ENCODE measurements around the gene KANTR. TPM values are rescaled to one million over a fixed set of nuclear protein-coding genes. Genes with fewer than 3 reads are reported as not detected.
A peak's percentile ranks its signal among the peaks of the same experiment; 100 is the strongest.

The KANTR gene
- total and polyA plus RNA-seq, 2 of the 4 experiments (the other 2 are of a cell fraction): 1.6 to 6.3 TPM

GRCh38 chrX:53065104-53065503, 28.8 kb upstream of the KANTR start:
- H3K36me3 ChIP-seq (ENCODE audit: control insufficient read depth, insufficient read depth, low read length): no peaks in the 10 kb centered on the region
- no CpG with 5 or more reads among the region's 1 CpG for WGBS, 2 experiments (ENCODE audit: extremely low coverage in 2 of 2, insufficient read length in 1 of 2)
- no peak overlapping the region for H2AFZ ChIP-seq (replicated peaks; ENCODE audit: low read length, poor library complexity)
- H3K27me3 ChIP-seq (ENCODE audit: control insufficient read depth, insufficient read depth, low read length): peaks cover 3% of the 10 kb centered on the region
- dilution Hi-C loops (cut with HindIII; ENCODE audit: low sequenced_read_pairs, unreplicated experiment): no loop called here
- H4K91ac ChIP-seq (ENCODE audit: insufficient read depth, low read depth, low read length): no peak overlapping the region
- H2BK5ac ChIP-seq (ENCODE audit: low read depth, low read length, poor library complexity, severe bottlenecking): no peak overlapping the region
- peaks cover 0 to 21% of the 10 kb centered on the region in 2 experiments; a peak in 3 of 4 replicates for H3K79me1 ChIP-seq (ENCODE audit: low read depth in 1 of 2, low read length in 2 of 2)
- H2BK20ac ChIP-seq (ENCODE audit: low read depth, low read length): no peak overlapping the region
- H2AK5ac ChIP-seq (ENCODE audit: low read depth, low read length): no peak overlapping the region
- H3K4me1 ChIP-seq (ENCODE audit: control insufficient read depth, insufficient read depth, low read length): 0 out of 2 replicates have a peak, but pooled peaks cover 2% of the 10 kb centered on the region
- peak overlapping the region; percentile 49; the same call in 1 of the 2 replicates for H3K23ac ChIP-seq (ENCODE audit: low read depth, low read length)
- no peak overlapping the region for H3K4me2 ChIP-seq (ENCODE audit: low read depth, low read length)
- ChIA-PET POLR2A (ENCODE audit: unreplicated experiment) (no interaction called here), CTCF (no interaction called here)
- in situ Hi-C loops (cut with MboI; ENCODE audit: low sequenced_read_pairs): no loop called here
- peaks cover 5% of the 10 kb centered on the region; the same call in 1 of the 2 replicates for H3K9me1 ChIP-seq (ENCODE audit: insufficient read depth, low read length)
- no peak overlapping the region for H4K8ac ChIP-seq (ENCODE audit: low read depth in 2 of 2, low read length in 2 of 2)
- no peaks in the 10 kb centered on the region for H3K9me3 ChIP-seq (ENCODE audit: control insufficient read depth, insufficient read depth, low read length)
- H3K4ac ChIP-seq (ENCODE audit: low read depth, low read length): no peak overlapping the region
- no peak overlapping the region for H2BK15ac ChIP-seq (ENCODE audit: low read depth, low read length)
- DNase-seq (no peak), ATAC-seq (ENCODE audit: low read depth) (no peak)
- no peak overlapping the region for H3K4me3 ChIP-seq (ENCODE audit: insufficient read depth, low read depth, low read length)
- no peak overlapping the region for H3K18ac ChIP-seq (ENCODE audit: low read depth, low read length)
- H3K27ac ChIP-seq (ENCODE audit: insufficient read depth, low read length): no peak overlapping the region
- H3K14ac ChIP-seq (replicated peaks; ENCODE audit: low read depth, low read length): no peak overlapping the region
- H4K20me1 ChIP-seq (ENCODE audit: insufficient read depth, low read length): peaks cover 11% of the 10 kb centered on the region; the same call in 1 of the 2 replicates
- TF ChIP-seq BHLHE40 (IDR thresholded peaks at IDR 0.05; ENCODE audit: low read depth, low read length): no peak
- TF ChIP-seq CHD1 (IDR thresholded peaks at IDR 0.05; ENCODE audit: low read depth, low read length): no peak
- no peak for TF ChIP-seq RAD21 (IDR thresholded peaks at IDR 0.05; ENCODE audit: low read length)
- TF ChIP-seq ELK1 (IDR thresholded peaks at IDR 0.05; ENCODE audit: borderline replicate concordance, low read depth, low read length): no peak
- TF ChIP-seq MXI1 (IDR thresholded peaks at IDR 0.05; ENCODE audit: borderline replicate concordance, low read depth, low read length): no peak
- no peak for TF ChIP-seq CEBPB (IDR thresholded peaks at IDR 0.05; ENCODE audit: low read depth, low read length)
- no peak for TF ChIP-seq RCOR1 (IDR thresholded peaks at IDR 0.05; ENCODE audit: insufficient replicate concordance, low read length)
- no peak for TF ChIP-seq FOS (IDR thresholded peaks at IDR 0.05; ENCODE audit: low read depth, low read length)
- no peak for TF ChIP-seq CTCF (conservative IDR thresholded peaks at IDR 0.05; ENCODE audit: low read depth, low read length)
- TF ChIP-seq MAFK (IDR thresholded peaks at IDR 0.05; ENCODE audit: low read depth, low read length): no peak
- no peak for TF ChIP-seq NFE2L2 (IDR thresholded peaks at IDR 0.05; ENCODE audit: low read depth, low read length)
- no peak for TF ChIP-seq MAZ (IDR thresholded peaks at IDR 0.05; ENCODE audit: borderline replicate concordance, low read depth, low read length)
- no peak for TF ChIP-seq SMC3 (IDR thresholded peaks at IDR 0.05; ENCODE audit: low read depth, low read length)
- no peak for TF ChIP-seq POLR2A (IDR thresholded peaks at IDR 0.05; ENCODE audit: low read depth, low read length)
- no peak for TF ChIP-seq USF2 (IDR thresholded peaks at IDR 0.05; ENCODE audit: low read depth, low read length)
- intact Hi-C loops (cut with micrococcal nuclease): no loop called here
- H4K5ac ChIP-seq (ENCODE audit: low read depth, low read length): no peak overlapping the region
- H2BK120ac ChIP-seq (ENCODE audit: low read depth, low read length): no peak overlapping the region
- H3K56ac ChIP-seq (ENCODE audit: extremely low read depth, insufficient read depth, low read length): no peak overlapping the region
- no peak overlapping the region for H3K9ac ChIP-seq (ENCODE audit: low read depth, low read length)
- BruUV-seq (replicated peaks): no TSS peak
- no peak overlapping the region for H2AK9ac ChIP-seq (replicated peaks; ENCODE audit: low read depth, low read length, poor library complexity)
